K562 (cell line): Measurements from ENCODE around the gene ZBTB46.

Source experiments
- YY1 ChIP-seq, 3 experiments: IDR thresholded peaks; 2 replicates each; pipeline ENCODE4 v1.6.1; 2011; ENCODE audit warnings: low read length in 2 of 3, mild to moderate bottlenecking in 2 of 3, moderate library complexity in 2 of 3, borderline replicate concordance in 1 of 3, control low read depth in 1 of 3, low read depth in 1 of 3; ENCODE audit not compliant: insufficient read depth in 3 of 3, insufficient replicate concordance in 2 of 3, control insufficient read depth in 1 of 3, insufficient read length in 1 of 3; ENCODE audit errors: extremely low read depth in 1 of 3
- ZFX ChIP-seq: sonication (generic); formaldehyde crosslinking; IDR thresholded peaks from 2 replicates; pipeline ENCODE4 v1.8.0; 2022; ENCODE audit warnings: mild to moderate bottlenecking, missing genetic modification reagents, moderate library complexity

- TF ChIP-seq ZFX (no peak), YY1 (IDR thresholded peaks at IDR 0.05; ENCODE audit: borderline replicate concordance in 1 of 3, control insufficient read depth in 1 of 3, extremely low read depth in 1 of 3, insufficient read depth in 3 of 3, insufficient read length in 1 of 3, insufficient replicate concordance in 2 of 3, low read depth in 1 of 3, low read length in 2 of 3) (no peak)
These were observed 42.5 kb upstream of the ZBTB46 start for GRCh38 chr20:63873477-63873971.
